GM12874 (cell line): ENCODE results near the gene CNN2.

Experiments
- CTCF ChIP-seq: IDR thresholded peaks from 2 replicates; pipeline ENCODE4 v1.5.1; 2011; ENCODE audit warnings: low read depth, mild to moderate bottlenecking, control low read depth, low read length, moderate library complexity; ENCODE audit not compliant: insufficient read depth

Gene CNN2

DNA sequence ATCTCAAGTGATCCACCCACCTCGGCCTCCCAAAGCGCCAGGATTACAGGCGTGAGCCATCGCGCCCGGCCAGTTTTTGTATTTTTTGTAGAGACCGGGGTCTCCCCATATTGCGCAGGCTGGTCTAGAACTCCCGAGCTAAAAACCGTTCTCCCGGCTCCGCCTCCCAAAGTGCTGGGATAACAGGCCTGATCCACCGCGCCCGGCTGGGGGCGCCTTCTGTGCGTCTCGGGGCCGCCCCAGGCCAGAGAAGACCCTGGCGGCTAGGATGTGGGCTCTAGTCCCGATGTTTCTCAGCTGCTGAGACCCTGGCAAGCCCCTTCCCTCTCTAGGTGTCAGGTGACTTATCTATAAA lies 44.1 kb downstream of the CNN2 start:
- TF ChIP-seq CTCF = no peak

- no peak for TF ChIP-seq CTCF
Observed at GRCh38 chr19:1070931-1071791, 44.8 kb downstream of the CNN2 start.

GRCh38 chr19:1072371-1073015 lies 46.1 kb downstream of the CNN2 start:
- no peak for TF ChIP-seq CTCF

- no peak for TF ChIP-seq CTCF
Observed at GRCh38 chr19:1073063-1073955, 46.9 kb downstream of the CNN2 start.

GRCh38 chr19:1073956-1074517 lies 47.6 kb downstream of the CNN2 start:
- TF ChIP-seq CTCF = no peak

DNA sequence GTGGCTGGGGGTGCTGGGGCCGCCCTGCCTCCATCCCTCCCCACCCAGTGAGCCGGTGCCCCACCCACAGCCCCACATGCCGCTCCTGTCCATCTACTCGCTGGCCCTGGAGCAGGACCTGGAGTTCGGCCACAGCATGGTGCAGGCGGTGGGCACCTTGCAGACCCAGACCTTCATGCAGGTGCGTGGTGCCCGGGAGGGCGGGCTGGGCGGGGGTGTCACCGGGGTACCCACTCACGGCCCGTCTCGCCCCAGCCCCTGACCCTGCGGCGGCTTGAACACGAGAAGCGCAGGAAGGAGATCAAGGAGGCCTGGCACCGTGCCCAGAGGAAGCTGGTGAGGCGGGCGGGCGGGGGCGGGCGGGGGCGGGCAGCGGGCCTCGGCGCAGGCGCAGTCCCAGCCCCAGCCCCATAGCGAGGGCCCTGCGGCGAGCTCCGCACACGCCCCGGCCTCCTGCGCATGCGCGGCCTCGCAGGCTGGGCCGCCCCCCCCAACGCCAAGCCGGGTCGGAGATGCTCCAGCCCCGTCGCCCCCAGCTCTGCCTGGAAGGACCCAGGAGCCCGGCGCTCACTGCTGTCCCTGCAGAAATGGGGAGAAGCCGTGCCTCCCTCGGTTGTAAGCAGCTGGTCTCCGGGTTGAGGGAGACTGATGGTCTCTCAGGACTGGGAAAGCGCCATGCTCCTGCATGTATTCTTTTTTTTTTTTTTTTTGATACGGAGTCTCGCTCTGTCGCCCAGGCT lies 48.3 kb downstream of the CNN2 start:
- TF ChIP-seq CTCF = no peak
